ENCODE results near the gene OPCML.

Gene OPCML

DNA sequence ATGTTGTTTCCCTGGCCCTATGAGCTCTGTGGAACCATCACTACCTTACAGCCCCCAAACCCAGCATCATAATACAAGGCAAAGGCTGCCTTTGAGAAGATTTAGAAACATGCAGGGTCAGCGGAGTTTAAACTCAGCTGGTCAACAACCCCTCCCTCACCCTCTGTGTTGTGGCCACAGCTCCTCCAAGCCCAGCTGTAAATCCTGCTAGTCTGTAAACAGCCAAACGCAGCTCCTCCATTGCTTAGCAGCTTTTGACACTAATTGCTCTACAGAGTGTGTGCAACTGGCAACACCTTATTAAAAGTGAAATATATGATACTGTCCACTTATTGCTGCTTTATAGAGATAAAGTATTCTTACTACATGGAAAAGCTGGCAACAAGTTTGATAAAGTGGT lies 29.1 kb downstream of the OPCML start:
- DNase-seq (ENCODE audit: low spot score), result no peak

DNA sequence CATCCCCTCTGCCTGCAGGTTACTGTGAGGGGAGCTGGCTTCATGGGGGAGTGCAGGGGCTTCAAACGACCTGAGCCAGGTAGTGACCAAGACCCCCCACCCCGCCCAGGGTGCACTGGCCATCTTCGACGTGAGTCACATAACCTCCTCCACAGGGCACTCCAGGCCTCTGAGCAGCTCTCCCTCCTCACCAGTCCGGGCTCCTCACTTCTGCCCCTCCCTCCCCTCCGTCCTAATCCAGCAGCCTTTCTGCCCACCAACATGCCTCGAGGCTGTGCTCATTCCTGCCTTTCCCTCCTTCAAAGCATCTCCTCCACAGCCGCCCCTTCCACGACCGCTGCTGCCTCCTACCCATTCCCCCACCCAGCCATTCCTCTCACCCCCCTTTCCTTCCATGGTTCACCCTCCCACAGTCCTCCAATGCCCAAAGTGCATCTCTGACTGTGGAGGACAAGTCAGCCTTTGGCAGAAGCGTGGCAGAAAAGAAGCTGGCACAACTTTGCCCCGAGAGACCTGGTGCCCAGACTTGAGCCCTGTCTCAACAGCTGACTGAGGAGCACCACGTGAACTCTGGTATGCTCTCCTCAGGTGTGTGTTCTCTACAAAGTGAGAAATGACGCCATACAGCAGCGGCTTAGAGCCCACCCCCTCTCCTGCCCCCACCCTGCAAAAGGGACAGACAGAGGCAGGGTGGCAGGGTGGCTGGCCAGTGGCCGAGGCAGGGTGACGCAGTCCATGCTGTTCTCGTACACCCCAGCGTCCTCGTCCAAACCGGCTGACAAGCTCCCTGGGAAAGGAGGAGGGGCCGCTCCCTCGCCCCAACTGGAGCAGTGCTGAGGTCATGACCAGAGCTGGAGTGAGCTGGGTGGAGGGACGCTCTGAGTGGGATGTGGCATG lies 30.4 kb downstream of the OPCML start:
- DNase-seq (ENCODE audit: low spot score), result no peak

DNA sequence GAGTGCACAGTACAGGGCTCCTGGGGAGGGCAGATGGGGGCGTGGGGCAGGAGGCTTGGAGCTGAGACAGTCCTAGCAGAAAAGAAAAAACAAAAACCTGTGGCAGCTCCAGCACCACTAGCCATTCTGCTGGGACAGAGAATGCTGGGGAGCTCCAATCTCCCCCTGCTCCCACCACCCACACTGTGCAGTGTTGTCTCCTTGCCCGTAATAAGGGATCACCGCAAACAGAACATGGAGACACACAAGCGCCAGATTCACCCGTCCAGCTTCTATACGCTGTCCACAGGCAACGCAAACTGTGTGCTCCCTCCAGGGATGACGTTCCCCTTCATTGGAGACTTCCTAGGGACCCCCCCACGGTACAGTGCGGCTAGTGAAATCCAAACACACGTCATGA lies 31.4 kb downstream of the OPCML start:
- no peak for DNase-seq (ENCODE audit: low spot score)

DNA sequence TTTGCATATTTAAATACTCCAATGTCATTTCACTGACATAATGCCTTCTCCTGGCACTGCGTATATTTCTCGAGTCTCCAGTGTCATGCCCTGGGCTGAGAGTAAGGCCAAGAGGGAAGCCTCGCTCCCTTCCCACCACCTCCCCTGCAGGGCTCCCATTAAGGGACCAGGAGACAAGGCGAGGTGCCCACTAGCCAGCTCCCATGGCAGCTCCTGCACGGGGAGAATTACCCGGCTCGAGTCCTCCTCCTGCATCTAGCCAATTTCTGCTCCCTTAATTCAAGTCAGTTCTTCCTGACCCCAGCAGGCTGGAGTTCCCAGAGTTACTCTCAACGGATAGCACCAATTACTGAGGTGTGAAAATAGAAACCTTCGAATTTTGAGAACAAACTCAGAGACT lies 31.9 kb downstream of the OPCML start:
- DNase-seq (ENCODE audit: low spot score), result no peak

DNA sequence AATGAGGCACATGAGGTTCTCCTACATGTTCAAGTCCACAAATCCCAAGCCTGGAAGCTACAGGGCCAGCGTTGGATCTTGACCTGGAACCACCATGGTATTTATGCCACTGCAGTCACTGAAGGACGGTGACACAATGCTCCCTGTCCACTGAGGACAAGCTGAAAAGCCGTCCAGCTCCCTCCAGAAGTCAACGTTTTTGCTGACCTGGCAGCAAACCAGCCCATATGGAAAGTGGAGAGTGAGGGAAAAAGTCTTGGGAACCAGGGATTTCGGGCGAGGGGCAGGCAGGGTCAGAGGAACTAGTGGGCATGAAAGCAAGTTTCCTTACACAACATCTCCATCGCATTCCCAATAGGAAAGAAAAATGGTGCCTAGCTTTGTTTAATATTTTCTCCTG lies 33.3 kb downstream of the OPCML start:
- no peak for DNase-seq (ENCODE audit: low spot score)

DNA sequence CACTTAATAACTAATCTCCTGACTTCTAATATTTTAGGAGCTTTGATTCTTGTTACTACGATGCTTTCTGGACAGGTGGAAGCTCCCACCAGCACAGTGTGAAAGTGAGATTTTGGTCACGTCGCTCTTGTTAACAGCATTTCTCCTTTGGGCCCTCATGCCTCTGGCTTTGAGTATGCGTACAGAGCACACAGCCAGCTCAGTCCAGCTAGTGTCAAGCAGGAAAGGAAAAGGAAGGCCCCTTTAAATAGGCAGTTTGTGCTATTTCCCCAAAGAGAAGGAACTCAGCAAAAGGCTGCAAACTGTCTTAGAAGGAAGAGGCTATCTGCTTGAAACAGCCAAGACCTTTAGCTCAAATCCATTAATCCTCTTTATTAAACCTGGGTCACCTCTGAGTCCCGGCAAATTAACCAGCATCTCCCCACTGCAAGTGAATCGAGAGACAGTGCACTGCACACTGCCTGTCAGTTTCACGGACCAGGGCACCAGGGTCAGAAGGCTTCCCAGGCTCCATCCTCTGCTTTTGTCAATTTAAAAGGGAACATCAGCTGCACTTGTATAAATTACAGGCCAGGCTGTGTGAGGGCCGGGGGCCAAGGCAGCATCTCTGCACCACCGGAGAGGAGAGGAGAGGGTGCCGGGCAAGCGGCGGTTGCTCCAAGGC lies 34.7 kb downstream of the OPCML start:
- no peak for DNase-seq (ENCODE audit: low spot score)

DNA sequence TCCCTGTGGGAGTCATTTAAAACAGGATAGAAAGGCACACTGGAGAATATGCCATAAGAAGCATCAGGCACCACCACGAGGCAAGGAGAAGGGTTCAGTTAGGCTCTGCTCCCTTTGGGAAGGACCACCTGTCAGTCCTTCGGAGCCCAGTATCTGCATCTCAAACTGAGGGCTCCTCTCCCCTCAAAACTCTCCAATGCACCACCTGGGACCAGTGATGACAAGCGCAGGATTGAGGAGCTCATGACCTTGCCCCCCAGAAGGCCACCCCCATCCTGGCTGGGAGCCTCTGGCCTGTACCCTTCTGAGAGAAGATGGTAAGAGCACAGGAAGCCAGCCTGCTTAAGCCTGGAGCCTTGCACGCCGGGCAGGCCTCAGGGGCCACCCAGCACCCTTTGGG lies 39.4 kb downstream of the OPCML start:
- DNase-seq (ENCODE audit: low spot score), result no peak

DNA sequence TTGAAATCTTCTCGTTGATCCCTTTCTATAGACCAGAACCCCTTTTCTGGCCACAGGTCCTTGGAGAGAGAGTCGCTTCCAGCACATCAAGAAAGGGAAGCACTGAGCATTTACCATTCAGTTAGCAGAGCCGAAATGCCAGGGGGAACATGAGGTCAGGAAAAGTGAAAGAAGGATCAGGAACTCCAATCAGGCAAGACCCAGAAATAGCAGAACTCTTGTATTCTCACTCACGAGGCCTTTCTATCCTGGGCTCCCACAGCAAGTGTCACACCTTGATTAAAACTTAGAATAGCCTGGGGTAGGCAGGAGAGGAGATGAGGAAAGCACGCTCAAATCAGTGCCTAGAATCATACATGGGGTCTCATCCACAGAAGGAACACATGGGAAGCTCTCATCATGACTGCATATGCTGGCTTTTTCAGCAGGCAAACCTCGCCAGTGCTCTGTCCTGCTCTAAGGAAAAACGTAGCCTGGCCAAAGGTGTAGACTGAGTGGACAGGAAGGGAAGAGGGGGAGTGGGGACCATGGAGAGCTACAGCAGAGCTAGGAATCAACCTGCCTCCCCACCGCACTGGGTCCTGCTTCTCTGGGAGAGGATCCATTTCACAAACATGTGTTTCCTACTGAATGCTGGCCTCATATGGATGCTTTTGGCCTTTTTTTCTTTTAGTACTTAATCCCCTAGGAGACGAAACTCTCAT lies 40.5 kb downstream of the OPCML start:
- no peak for DNase-seq (ENCODE audit: low spot score)

DNA sequence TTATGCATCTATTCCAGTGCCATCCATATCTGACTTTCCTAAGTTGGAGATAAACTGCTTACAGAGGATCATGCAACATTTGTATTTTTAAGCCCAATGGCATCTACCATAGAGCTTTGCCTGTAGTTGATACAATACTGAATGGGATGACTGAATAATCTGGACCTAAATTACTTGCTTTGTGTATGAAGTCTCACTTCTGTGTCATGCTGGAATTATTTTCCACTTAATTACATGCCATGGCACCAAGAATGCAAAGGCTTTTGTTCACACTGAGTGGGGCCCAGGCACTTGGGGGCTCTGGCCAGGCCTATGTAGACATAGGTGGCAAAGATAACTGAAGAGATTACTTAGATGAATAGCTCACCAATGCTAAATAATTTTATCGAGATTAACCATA lies 51.6 kb downstream of the OPCML start:
- DNase-seq (ENCODE audit: low spot score), result no peak

DNA sequence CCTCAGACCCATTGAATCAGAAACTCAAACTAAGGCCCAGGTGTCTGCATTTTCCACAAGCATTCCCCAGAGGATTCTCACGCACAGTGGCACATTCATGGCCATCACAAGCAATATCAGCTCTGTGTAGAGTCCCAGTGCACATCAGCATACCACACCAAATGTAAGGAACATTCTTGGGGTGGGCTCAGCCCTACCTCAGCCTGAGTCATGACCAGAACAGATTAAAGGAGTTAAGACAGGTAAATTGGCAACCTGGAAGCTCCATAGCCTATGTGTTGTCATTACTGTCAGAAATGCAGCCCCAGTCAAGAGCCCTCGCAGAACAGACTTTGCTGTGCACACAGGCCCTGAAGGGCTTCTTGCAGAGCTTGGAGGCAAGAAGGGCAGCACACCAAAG lies 53.1 kb downstream of the OPCML start:
- DNase-seq (ENCODE audit: low spot score), result no peak

DNA sequence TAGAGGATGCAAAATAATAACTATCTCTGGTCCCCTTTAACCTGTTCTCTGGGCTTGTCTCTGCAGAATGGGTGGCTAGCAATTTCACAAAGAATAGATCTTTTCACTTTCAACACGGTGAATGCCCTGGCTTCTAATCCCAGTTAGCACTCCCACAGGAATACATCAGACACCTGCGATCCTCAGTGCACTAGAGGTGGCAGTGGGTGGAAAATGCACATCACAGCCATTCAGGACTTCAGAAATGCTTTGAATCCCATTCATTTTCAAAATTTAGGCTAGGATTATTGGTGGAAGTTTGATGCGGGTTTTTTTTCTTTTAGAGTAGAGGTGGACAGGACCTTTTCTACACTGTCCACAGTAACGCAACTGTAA lies 55.1 kb downstream of the OPCML start:
- DNase-seq (ENCODE audit: low spot score), result no peak

DNA sequence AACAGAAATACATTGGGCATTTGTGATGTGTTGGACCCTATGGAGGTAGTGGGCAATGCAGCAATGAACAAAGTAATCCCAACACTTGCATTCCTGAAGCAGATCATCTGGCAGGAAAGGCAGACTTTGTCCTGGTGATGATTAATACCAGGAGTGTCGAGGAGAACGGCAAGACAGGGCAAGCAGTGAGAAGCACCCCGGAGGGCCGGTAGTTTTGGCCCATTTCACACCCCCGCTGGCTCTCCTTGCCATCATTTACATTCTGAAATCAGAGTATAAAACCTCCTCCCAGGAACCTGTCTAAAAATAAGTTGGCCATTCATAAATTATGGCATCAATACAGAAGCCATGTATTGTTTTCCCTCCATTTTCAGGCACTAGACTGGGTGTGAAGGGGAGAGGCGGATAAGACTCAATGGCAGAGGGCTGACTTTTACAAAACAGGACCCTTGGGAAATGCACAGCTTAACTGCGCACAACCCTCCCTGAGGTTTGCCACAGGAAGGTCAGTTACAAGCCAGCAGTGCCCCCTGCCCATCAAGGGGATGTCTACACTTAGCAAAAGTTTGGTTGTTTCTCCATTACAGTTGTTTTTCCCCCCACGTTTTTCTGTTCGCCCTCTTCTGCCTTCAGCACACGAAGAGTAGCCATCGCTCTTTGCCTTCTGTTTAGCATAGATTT lies 55.6 kb downstream of the OPCML start:
- no peak for DNase-seq (ENCODE audit: low spot score)

DNA sequence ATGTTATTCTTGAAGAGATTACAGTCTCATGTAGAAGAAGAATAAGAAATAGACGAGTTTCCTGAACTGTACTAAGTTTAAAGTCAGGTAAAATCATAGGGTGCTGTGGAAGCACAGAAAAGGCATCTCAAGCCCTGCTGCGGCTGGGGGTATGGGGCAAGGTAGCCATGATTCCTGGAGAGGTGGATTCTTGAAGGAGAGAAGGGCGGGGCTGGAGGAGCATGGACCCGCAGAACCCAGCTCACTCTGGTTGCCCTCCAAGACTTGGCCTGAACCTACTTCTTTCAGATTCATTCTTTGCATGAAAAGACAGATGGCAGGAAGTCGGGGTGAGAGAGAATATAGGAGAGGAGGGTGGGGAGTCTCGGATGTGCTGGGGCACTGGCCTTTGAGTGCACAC lies 57.8 kb downstream of the OPCML start:
- no peak for DNase-seq (ENCODE audit: low spot score)

DNA sequence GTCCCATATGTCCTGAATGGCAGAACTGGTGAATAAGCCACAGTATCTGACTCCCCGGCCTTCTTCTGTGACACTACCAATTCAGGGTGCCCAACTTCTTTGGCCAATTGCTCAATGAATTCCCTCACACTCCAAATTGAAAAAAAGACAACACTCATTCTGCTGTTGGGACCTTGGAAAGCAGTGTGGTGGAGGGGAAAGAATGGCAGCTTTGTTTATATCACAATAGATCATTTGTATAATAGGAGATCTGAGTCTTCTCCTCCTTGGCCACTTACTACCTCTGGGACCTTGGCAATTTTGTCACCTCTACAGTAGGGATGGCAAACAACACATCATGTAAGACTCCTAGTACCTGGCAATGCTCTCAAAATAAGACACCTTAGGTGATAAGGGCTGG lies 64.6 kb downstream of the OPCML start:
- DNase-seq (ENCODE audit: low spot score), result no peak

DNA sequence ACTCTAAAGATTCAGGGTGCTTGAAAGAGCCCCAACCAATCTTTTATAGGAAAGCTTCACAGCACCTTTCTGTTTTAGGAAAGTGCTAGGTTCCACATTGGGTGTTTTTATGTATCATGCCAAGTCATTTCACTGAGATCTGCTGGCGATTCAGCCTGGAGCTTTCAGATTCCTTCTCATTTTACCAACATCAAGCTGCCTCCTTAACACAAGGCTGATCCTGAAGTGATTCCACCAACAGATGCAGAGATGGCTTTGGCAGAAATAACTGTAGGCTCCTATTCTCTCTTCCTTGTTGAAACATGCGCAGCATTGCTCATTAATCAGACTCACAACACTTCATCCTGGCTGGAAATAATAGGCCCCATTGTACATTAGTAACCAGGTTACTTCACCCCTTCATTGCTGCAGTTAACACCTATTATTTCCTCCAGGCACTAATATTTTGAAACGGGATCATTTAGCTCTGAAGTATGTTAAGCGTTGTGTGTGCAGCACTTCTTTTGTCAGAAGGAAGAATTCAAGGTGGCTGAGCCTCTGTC lies 89.0 kb downstream of the OPCML start:
- DNase-seq (ENCODE audit: low spot score), result no peak

DNA sequence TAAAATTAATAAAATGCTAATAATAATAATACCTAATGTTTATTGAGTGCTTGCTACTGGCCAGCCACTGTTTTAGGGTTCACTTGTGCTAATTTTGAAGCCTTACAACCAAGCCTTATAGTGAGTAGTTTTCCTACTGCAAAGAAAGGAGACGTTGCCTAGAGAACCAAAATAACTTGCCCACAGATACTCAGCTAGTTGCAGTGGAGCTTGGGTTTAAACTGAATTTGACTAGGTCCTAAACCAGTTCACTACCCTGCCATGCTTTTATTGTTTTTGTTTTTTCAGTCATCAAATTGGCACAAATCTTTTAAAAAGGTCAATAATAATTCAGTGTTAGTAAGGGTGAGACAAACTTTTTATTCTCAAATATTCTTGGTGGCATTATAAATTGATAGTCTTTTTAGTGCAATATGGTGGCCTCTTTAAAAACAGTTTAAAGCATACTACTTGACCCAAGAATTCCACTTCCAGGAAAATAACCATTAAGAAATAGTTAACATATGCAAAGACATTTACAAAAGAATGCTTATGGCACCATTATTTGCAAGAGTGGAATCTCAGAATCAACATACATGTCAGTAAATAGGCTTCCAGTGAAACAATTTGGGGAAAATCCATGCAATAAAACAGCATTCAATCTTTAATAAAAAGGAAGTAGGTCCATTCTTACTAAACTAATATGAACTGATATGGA lies 90.2 kb downstream of the OPCML start:
- no peak for DNase-seq (ENCODE audit: low spot score)

DNA sequence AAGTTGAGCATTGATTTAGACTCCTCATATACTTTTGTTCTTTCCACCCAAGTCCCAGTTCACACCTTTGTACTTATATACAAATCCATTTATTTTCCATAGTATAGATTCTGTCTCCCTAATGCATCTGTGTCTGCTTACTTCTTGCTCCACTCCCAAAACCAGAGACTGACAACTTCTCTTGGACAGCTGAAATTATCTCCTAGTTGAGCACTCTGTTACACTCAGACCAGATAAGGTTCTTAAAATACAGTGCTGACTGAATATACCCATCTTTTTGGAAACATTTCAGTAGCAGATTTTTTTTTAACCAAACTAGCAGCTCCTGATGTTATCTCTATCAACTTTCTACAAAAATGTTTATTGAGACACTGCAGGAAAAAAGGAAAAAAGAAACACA lies 106.3 kb downstream of the OPCML start:
- DNase-seq (ENCODE audit: low spot score), result no peak

DNA sequence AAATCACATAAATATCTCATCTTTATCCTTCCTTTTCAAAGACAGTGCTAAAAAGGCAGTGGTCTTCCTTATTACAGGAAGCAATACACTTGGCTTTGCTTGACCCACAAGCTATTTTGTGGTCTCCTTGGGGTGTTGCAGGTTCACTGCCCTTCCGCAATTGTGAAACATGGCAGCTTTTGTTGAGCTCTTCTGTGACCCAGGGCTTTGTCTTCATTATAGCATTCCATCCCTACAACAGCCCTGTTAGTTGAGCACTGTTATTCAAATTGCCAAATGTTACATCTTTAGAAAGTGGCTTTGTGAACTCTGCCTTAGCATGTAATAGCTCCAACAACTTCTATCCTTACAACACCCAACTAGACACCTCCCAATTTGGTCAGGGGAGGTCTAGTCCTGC lies 107.1 kb downstream of the OPCML start:
- DNase-seq (ENCODE audit: low spot score), result no peak

DNA sequence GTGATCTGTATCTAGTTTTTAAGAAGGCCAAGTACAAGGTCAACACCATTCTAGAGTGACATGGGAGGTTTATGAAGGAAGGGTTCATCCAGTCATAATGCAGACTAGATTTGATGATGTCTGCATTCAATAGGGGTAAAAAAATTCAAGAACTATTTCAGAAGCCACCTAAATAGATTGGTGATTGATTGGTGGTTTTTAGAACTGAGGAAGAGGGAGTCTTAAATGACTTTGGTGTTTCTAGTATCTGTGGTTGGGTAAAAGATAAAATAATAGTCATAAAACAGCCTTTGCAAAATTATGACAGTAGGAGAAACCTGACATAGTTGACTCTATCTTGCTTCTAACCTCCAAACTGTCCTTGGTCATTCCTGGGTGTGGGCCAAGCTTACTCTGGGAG lies 114.1 kb downstream of the OPCML start:
- DNase-seq (ENCODE audit: low spot score), result no peak

DNA sequence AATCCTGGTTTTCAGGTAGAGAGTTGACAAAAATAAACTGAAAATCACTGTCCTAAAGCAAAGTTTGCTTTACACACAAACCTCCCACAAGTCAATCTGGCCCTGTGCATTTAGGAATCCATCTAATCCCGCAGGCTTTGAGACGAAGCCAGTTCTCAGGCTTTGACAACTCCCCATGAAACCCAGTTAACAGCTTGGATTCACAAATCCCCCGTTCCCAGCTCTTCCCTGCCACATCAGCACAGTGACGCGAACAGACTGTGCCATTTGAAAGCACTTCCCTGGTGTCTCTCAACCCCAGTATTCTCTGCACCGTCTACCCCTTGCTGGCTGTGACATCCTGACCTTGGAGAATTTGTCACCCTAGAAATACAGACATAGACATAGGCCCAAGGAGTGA lies 117.8 kb downstream of the OPCML start:
- DNase-seq (ENCODE audit: low spot score), result no peak

DNA sequence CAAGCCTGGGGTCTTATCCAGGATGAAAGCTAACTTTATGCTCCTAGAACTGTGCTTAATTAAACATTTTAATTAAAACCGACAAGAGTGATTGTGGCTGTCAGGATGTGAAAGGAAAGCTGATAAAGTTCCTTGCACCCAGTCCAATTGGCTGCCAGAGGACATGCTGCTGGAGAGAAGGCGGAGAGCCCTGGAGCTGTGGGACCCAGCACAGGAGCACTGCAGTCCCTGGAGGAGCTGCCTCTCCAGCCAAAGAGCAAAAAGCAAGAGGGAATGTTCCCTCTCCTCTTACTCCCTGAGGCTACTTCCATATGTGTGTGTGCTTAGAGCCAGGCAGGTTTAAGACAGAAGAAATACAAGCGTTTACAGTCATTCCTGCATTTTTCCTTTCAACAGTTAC lies 118.6 kb downstream of the OPCML start:
- DNase-seq (ENCODE audit: low spot score), result no peak

DNA sequence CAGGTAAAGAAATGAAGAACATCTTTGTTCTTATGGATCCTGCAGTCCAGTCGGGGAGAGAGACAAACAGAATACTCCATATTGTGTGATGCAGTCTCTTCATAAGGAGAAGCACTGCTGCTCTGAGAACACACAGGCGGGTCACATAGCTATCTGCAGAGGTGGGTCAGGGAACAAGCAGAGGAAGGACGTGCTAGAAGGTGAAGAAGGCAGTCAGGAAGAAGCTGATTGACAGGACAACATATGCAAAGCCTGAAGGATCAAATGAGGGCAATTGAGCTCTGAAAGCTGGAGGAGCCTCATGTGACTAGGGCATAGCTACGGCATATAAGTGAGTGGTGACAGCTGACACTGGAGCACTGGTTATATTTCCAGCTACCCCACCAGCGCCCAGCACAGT lies 122.5 kb downstream of the OPCML start:
- DNase-seq (ENCODE audit: low spot score), result no peak
